SK-N-MC (cell line): Measurements from ENCODE around the gene FLVCR1.

Experiments used
- EZH2 ChIP-seq: fragments of 200-600 bp; sonication (generic); IDR thresholded peaks from one replicate; pipeline ENCODE4 v1.6.1; 2017; ENCODE audit warnings: antibody characterized with exemption
- FOXP2 ChIP-seq: optimal IDR thresholded peaks from 2 replicates; pipeline ENCODE3; 2011; ENCODE audit warnings: mild to moderate bottlenecking, moderate library complexity; ENCODE audit not compliant: insufficient read depth; ENCODE audit errors: extremely low read length, control extremely low read depth
- POLR2AphosphoS5 ChIP-seq: IDR thresholded peaks from 2 replicates; pipeline ENCODE4 v1.6.1; 2012; ENCODE audit warnings: mild to moderate bottlenecking, low read depth, low read length, borderline replicate concordance

DNA sequence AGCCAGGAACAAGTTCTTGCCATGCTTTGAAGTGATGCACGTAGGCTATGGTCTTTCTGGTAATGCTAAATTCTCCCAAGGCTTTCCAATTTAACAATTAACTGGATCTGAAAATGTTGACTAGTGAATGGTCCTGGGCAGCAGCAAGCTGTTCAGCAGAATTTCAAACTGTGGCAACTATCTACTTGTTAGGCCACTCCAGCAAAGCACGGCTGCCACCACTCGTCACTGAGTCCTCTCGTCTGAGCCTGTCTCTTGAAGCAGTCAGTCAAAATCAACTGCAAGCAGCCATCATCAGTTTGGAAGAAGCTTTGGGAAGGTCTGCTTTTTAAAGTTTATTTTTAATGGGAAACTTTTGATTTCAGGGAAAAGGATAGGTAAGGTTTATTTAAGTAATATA is 6.1 kb downstream of the FLVCR1 start:
- TF ChIP-seq POLR2AphosphoS5 = no peak
- no peak for TF ChIP-seq EZH2
- no peak for TF ChIP-seq FOXP2
